ENCODE measurements around the gene SHISA6.

The SHISA6 gene

GRCh38 chr17:11485336-11486100 is 244.5 kb downstream of the SHISA6 start:
- no peak for DNase-seq

GRCh38 chr17:11486101-11486867 is 245.3 kb downstream of the SHISA6 start:
- DNase-seq, result no peak

- DNase-seq, result no peak
Measured at GRCh38 chr17:11486868-11487310, 245.9 kb downstream of the SHISA6 start.

GRCh38 chr17:11487469-11487868 is 246.5 kb downstream of the SHISA6 start:
- no peak for DNase-seq

GRCh38 chr17:11488407-11488806 is 247.4 kb downstream of the SHISA6 start:
- DNase-seq, result no peak

- no peak for DNase-seq
Measured at GRCh38 chr17:11490171-11490755, 249.2 kb downstream of the SHISA6 start.

GRCh38 chr17:11492511-11492910 is 251.5 kb downstream of the SHISA6 start:
- no peak for DNase-seq

GRCh38 chr17:11493936-11494335 is 252.9 kb downstream of the SHISA6 start:
- DNase-seq, result no peak

- DNase-seq, result no peak
Measured at GRCh38 chr17:11495613-11496012, 254.6 kb downstream of the SHISA6 start.

GRCh38 chr17:11499881-11500280 is 258.9 kb downstream of the SHISA6 start:
- DNase-seq, result no peak

GRCh38 chr17:11503308-11504035 is 262.5 kb downstream of the SHISA6 start:
- no peak for DNase-seq

- DNase-seq, result no peak
Measured at GRCh38 chr17:11506635-11507034, 265.6 kb downstream of the SHISA6 start.

GRCh38 chr17:11511696-11512095 is 270.7 kb downstream of the SHISA6 start:
- no peak for DNase-seq

- DNase-seq, result no peak
Measured at GRCh38 chr17:11514565-11514964, 273.6 kb downstream of the SHISA6 start.

- DNase-seq, result no peak
Measured at GRCh38 chr17:11514981-11515680, 274.1 kb downstream of the SHISA6 start.

- DNase-seq, result no peak
Measured at GRCh38 chr17:11515901-11516300, 274.9 kb downstream of the SHISA6 start.

- no peak for DNase-seq
Measured at GRCh38 chr17:11535231-11535630, 294.2 kb downstream of the SHISA6 start.

- no peak for DNase-seq
Measured at GRCh38 chr17:11538366-11538765, 297.4 kb downstream of the SHISA6 start.

- DNase-seq, result no peak
Measured at GRCh38 chr17:11539637-11540036, 298.6 kb downstream of the SHISA6 start.

GRCh38 chr17:11545002-11545401 is 304.0 kb downstream of the SHISA6 start:
- DNase-seq, result no peak

GRCh38 chr17:11545696-11546095 is 304.7 kb downstream of the SHISA6 start:
- DNase-seq, result no peak

- no peak for DNase-seq
Measured at GRCh38 chr17:11547853-11548252, 306.8 kb downstream of the SHISA6 start.

- no peak for DNase-seq
Measured at GRCh38 chr17:11548398-11548797, 307.4 kb downstream of the SHISA6 start.

All from NCI-H2029 treated with DMSO at 0.1 percent for 48 hours (cell line).